GM12801 (cell line): Measurements from ENCODE around the gene RASL11B.

ENCODE experiments used
- CTCF ChIP-seq: IDR thresholded peaks from one replicate; pipeline ENCODE4 v1.5.1; 2011; ENCODE audit warnings: control low read depth; ENCODE audit not compliant: insufficient read length; ENCODE audit errors: extremely low read depth

Gene RASL11B

GRCh38 chr4:52889354-52889753 is 27.2 kb downstream of the RASL11B start:
- no peak for TF ChIP-seq CTCF

- no peak for TF ChIP-seq CTCF
These were observed 27.8 kb downstream of the RASL11B start for GRCh38 chr4:52889778-52890520.

- TF ChIP-seq CTCF = no peak
These were observed 28.3 kb downstream of the RASL11B start for GRCh38 chr4:52890521-52890791.

- no peak for TF ChIP-seq CTCF
These were observed 29.6 kb downstream of the RASL11B start for GRCh38 chr4:52891743-52892142.

GRCh38 chr4:52892880-52893279 is 30.8 kb downstream of the RASL11B start:
- no peak for TF ChIP-seq CTCF

GRCh38 chr4:52894443-52894842 is 32.3 kb downstream of the RASL11B start:
- no peak for TF ChIP-seq CTCF

GRCh38 chr4:52903273-52903672 is 41.2 kb downstream of the RASL11B start:
- no peak for TF ChIP-seq CTCF
